Amniotic epithelial cell (primary cell): Measurements from ENCODE around the gene YTHDC2.
A peak's percentile ranks its signal among the peaks of the same experiment; 100 is the strongest.

Source experiments
- DNase-seq: peaks from one replicate; pipeline ENCODE4 v3.0.0-alpha.2; 2010; ENCODE audit warnings: low read depth

YTHDC2 gene

GRCh38 chr5:113513384-113514288, at the start of gene YTHDC2:
Gene YTHDC2, plus strand, starts transcription at chr5:113513694. Its CDS starts 202 bp downstream, at chr5:113513896.
- DNase-seq: peak; percentile 78

GRCh38 chr5:113474100-113474728, 39.3 kb upstream of the YTHDC2 start:
- peak; percentile 33 for DNase-seq

- DNase-seq: peak; percentile 24
Observed at GRCh38 chr5:113478691-113479090, 34.8 kb upstream of the YTHDC2 start.

GRCh38 chr5:113480243-113480642, 33.3 kb upstream of the YTHDC2 start:
- DNase-seq: peak; percentile 40

- no peak for DNase-seq
Observed at GRCh38 chr5:113487416-113487780, 26.1 kb upstream of the YTHDC2 start.

GRCh38 chr5:113487781-113488644, 25.5 kb upstream of the YTHDC2 start, which contains the start of gene MCC:
Gene MCC, minus strand, starts transcription at chr5:113488453.
- peak; percentile 92 for DNase-seq

GRCh38 chr5:113488645-113489184, 24.8 kb upstream of the YTHDC2 start:
- peak; percentile 17 for DNase-seq

- DNase-seq: peak; percentile 99
Observed at GRCh38 chr5:113489299-113489698, 24.2 kb upstream of the YTHDC2 start.

GRCh38 chr5:113490317-113490716, 23.2 kb upstream of the YTHDC2 start:
- no peak for DNase-seq

GRCh38 chr5:113491022-113491421, 22.5 kb upstream of the YTHDC2 start:
- no peak for DNase-seq

GRCh38 chr5:113493446-113493845, 20.0 kb upstream of the YTHDC2 start:
- no peak for DNase-seq

- no peak for DNase-seq
Observed at GRCh38 chr5:113495422-113495841, 18.1 kb upstream of the YTHDC2 start.

- DNase-seq: no peak
Observed at GRCh38 chr5:113502073-113502472, 11.4 kb upstream of the YTHDC2 start.

- DNase-seq: no peak
Observed at GRCh38 chr5:113503146-113503545, 10.3 kb upstream of the YTHDC2 start.

GRCh38 chr5:113505181-113505580, 8.3 kb upstream of the YTHDC2 start:
- DNase-seq: peak; percentile 83

- no peak for DNase-seq
Observed at GRCh38 chr5:113507601-113508000, 5.9 kb upstream of the YTHDC2 start.

- no peak for DNase-seq
Observed at GRCh38 chr5:113508756-113509155, 4.7 kb upstream of the YTHDC2 start.

GRCh38 chr5:113510836-113511451, 2.5 kb upstream of the YTHDC2 start:
- DNase-seq: peak; percentile 57

GRCh38 chr5:113512341-113512740, 1.2 kb upstream of the YTHDC2 start:
- no peak for DNase-seq

GRCh38 chr5:113514289-113514635, 768 bp downstream of the YTHDC2 start:
- no peak for DNase-seq

GRCh38 chr5:113518884-113519283, 5.4 kb downstream of the YTHDC2 start:
- no peak for DNase-seq

- DNase-seq: no peak
Observed at GRCh38 chr5:113519412-113519811, 5.9 kb downstream of the YTHDC2 start.
